HG03066 (cell line): ENCODE data around the gene ZC3H18.

Experiments
- ATAC-seq: cut with Tn5 transposase; IDR thresholded peaks from one replicate; pipeline ENCODE4 v1.9.1; 2021; ENCODE audit warnings: low read depth; ENCODE audit not compliant: unreplicated experiment

The ZC3H18 gene

DNA sequence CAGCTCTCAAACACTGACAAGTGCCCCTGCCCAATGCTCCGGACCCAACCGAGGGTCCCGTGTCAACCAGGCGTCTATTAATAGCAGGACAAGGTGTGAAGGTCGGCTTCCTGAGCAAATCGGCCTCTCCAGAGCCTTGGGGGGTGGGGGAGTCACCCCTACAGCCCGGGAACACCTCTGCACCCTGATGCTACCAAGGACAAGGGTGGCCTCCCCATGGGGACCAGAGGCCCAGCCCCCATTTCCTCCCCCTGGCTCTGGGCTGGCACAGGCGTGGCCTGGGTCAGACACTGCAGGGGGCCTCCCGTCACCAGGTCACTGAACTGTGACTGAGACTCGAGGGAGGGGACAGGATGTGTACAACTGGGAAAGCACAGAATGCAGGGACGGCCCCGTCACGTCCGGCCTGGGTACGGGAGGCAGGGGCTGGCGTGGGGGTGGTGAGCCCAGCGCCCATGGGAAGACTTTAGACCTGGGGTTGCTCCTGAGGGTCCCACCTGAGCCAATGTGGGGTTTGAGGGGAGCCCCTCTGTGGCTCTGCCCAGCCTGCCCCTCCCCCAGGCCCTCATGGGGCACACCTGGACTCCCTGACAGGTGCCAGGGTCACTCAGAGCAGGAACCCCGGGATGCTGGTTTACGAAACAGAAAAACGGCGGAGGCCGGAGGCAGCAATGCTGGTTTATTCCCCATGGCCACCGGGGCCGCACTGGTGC is 81.2 kb downstream of the ZC3H18 start:
- ATAC-seq, result peak; percentile 74

DNA sequence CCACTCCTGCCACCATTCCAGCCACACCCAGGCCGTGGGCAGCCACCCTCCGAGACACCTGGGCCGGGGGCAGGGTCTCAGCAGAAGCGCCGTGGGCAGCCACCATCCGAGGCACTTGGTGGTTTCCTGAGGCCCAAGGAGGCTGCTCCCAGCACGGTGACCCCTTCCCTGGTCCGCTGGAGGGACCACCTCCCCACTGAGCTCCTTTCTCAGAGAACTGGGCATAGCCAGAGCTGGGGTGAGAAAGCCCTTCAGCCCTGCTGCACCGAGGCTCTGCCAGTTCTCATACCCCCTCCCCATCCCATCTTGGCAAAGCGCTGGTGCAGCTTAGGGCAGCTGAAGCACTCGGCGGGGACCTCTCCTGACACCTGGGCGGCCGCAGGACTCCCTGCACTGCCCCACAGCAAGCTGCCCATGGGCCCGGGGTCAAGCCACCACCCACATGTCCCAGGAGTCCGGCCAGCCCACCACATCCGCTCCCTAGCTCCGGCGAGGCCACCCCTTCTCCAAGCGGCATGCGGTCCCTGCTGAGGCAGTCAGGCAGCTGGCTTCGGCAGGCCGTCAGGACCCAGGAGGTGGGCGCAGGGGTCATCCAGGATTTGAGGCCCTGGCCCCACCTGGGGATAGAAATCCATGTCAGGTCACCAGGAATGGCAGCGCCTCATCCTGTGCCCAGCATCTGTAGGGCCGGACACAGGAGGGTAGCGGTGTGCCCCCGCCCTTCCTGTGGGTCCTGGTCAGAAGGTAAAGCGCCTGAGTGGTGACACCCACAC is 82.0 kb downstream of the ZC3H18 start:
- no peak for ATAC-seq

DNA sequence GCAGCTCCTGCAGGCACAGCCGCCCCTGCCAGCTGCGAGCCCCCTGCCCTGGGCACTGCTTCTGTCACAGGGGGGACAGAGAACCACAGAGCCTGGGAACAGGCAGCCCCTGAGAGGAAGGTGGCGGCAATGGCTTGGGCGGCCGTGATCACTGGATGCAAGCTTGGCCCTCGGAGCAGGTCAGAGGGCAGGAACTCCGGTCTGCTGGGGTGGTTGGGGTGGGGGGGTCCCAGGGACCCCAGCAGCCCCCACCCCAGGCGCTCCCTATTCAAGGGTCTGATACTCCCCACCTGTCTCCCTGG is 82.5 kb downstream of the ZC3H18 start:
- no peak for ATAC-seq

DNA sequence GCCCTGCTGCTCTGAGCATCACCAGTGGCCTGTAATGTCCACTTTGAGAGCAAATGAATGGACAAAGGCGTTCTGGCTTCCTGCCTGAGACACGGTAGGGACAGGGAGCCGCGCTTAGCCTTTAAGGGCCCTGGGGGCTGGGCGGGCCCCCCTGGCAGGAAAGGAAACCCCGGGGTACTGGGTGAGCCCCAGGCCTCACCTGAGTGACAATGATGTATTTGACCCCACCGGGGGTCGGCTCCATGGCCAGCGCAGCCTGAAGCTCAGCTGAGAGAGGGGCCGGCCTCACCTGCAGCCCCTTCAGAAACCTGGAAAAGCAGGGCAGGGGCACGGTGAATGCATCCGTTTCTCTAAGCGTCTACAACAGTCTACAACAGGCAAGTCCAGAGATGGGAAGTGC is 82.9 kb downstream of the ZC3H18 start:
- ATAC-seq, result no peak

DNA sequence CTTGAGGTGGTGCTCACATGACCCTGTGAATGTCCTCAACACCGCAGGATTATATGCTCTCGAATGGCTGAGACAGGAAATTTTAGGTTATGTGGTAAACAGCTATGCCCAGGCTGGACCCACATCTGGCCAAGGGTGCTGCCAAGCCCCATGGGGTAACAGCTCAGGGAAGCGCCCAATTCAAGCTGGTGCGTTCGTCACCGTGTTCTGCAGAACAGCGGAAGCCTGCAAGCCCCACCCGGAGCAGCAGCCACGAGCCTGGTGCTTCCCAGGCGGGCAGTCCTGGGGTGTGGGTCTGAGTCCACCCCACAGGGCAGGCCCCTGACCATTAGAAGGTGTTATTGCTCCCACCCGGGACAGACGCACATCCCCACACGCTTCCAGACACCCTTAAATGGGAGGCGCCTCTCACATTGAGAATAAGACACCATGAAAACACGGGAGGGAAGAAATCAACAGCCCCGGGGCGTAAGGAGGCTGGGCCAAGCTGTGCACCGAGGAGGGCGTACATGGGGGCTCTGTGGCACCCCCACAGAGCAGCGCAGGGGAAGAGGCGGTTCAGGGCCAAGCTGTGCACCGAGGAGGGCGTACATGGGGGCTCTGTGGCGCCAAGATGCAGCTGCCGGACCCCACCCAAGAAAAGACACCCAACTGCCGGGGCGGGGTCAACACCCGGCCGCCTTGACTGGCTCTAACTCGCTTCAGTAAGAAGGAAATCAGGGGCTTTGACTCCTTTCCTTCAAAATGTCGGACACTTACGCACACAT is 83.6 kb downstream of the ZC3H18 start:
- no peak for ATAC-seq

DNA sequence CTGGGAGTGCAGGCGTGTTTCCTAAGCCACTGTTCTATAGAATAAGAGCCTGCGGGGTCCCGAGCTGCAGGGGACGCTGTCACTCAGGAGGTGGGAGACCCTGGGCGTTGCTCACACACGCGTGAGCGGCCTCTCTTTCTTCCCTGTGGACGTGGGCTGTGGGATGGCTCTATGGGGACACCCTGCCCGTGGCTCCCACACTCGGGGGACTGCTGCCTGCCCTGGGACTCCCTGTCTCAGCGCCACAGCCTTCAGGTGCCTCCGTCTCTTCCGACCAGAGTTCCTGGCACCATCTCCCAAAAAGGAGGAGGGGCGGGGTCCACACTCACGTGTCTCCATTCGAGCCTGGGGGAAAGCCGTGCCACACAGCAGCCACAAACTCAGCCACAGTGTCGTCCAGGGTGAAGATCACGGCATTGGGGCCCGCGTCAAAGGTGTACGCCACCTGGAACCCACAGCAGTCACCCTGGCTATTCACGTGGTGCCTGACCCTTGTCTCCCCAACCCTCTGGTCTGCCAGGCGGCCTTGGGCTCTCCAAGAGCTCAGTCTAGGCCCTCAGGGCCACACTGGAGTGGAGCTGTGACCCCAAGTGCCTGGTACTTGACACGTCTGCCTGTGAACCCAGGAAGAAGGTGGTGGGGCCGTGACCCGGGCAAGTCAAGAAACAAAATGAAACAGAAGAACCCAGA is 84.3 kb downstream of the ZC3H18 start:
- no peak for ATAC-seq

DNA sequence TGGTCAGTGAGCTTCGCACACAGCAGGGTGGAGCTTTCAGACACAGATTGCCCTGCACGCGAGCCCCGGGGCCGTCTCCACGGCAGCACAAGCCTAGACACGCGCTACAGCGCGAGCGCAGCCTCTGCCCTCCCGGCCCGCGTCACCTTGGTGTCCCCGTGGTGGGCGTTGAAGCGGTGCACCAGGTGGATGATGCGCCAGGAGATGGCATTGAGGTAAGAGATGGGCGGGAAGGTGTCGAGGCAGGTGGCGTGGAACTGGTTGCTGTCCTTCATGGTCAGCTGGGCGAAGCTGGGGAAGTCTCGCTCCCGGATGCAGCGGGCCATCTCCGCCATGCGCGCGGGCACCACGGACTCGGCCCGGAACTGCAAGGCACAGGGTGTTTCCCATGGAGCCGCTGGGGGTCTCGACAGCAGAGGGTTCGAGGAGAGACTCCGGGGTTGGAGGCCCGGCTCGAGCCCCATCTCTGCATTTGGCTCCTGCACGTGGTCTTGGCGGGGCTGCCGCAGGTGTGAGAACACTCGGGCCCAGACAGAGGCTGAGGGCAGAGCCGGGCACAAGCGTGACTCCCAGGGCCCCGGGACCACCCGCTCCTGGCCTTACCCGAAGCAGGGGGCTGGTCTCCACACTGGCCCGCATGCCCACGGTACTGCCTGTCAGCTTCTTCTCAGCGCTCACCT is 85.0 kb downstream of the ZC3H18 start:
- ATAC-seq, result no peak

DNA sequence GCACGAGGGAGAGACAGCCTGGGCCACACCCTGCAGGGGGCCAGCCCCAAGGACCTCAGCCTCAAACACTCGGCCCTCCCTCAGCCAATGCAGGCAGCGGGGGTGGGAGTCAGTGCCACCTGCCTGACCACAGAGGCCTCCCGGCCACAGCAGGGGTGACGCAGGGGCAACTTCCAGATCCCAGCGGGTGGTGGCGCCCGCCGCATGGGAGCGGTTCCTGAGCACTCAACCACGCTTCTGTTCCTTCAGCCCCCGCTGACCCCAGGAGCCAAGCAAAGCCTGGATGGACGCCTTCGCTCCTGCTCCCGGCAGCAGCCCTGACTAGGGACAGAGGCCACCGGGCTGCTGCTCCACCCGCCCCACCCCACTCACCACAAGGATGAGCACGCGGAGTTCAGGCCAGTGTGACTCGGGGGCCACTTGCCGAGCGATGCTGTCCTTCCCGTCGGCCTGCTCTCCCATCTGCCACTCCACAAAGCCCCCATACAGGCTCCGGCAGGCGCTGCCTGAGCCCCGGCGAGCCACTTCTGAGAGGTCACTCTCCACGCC is 85.6 kb downstream of the ZC3H18 start:
- ATAC-seq, result no peak

DNA sequence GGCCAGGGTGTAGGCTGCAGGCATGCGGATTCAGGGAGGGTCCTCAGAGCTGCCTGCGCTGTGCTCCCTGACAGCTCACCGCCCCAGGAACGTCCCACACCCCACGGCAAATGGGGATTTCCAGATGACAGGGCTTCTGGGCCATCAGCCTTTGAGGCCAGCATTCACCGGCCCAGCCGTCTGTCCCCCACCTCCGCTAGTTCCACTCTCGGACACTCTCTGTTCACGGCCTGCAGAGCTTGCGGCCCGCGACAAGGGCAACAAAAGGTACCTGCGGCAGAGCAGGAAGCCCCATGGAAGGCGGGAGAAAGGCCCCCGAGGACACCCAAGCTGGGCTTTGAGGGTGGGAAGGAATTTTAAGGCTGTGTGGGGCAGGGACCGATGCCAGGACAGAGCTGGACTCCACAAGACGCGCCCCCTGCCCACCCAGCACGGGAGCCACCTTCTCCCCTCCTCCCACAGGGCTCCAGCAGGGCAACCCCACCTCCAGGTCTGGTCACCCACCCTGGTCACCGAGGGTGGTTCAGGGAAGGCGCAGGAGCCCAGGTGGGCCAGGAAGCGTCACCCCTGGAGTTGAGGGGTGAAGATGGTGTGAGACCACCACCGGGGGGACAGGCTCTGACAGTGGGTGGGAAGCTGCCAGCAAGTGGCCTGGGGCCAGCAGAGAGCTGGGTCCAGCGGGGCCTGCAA is 86.2 kb downstream of the ZC3H18 start:
- no peak for ATAC-seq

DNA sequence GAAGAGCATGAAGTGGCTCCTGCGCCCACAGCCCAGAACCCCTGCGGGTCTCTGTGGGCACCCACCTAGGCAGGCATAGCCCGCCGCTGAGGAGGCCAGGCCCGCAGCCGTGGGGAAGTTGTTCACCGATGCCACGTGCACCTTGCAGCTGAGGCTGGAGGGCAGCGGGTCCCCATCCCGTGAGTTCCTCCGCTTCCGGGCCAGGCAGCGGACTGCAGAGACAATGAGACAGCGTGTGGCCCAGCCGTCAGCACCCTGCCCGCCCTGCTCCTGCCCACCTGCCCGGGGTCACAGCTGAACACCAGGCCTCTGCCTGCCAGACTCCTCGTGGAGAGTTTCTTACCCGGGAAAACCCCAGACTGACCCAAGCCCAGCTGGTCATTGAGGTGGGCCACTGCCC is 87.2 kb downstream of the ZC3H18 start:
- ATAC-seq, result no peak

DNA sequence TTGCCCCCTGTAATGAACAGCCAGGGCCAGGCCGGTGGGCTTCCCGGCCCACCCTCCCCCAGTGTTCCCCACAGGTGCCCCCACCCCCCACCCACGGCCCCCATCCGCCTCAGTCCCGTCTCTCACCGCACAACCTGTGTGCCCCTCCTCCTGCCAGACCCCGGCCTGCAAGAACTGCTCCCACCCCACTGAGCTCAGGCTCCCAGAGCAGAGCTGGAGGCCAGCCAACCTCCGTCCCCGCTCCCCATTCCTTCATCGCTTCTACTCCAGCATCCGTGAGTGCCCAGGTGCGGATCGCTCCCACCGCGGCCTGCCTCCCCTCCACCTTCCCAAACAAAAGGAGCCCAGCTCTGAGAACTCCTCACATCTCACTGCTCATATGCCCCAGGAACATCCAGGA is 88.5 kb downstream of the ZC3H18 start:
- ATAC-seq, result no peak

DNA sequence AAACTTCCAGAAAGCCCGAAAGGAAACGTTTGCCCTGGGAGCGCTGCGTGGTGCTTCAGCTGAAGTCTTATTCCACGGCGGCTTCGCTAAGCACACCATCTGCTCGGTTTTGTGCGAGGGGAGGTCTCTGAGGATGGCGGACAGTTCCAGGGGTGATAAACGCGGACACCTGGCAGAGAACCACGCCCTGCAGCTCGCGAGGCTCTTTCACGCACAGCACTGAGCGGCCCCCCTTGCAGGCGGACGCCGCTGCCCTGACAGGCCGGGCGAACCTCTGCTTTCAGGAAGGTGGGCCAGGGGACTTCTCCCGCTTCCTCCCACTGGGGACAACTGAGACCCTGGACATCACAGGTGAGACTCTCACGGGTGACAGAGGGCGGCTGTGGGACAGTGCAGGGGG is 89.0 kb downstream of the ZC3H18 start:
- ATAC-seq, result no peak

DNA sequence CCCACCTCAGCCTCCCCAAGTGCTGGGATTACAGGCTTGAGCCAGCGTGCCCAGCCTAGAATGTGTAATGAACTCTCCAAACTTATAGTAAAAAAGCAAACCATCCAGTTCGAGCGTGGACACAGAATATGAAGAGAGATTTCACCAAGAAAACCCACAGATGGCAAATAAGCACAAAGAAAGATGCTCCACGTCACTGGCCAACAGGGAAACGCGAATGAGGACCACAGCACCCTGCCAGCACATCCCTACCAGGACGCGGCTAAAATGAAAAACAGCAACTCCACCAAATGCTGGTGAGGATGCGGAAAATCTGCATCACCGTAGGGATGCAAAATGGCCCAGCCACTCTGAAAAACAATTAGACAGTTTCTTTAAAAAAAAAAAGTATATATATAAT is 91.3 kb downstream of the ZC3H18 start:
- ATAC-seq, result no peak

DNA sequence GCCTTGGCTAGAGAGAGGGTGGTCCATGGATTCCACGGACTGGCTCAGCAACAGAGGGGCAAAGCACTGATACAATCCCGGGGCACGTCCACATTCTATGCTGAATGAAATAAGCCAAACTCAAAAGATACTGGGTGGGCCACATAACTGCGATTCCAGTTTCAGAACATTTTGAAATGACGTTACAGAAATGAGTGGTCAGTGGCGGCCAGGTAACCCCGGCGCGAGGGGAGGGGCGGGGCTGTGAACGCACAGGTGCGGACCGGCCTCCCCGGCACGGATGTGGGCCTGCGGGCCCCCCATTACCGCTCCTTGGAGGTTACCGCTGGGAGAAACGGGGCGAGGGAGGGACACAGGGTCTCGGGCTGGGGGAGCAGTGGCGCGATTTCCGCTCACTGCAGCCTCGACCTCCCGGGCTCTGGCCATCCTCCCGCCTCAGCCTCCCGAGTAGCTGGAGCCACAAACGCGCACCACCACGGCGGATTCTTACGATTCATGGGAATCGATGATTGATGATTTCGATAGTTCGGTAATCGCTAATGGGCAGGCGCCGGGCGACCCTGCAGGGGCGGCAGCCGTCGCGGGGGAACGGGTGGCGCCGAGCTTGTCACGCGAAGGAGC is 92.1 kb downstream of the ZC3H18 start:
- ATAC-seq, result no peak

DNA sequence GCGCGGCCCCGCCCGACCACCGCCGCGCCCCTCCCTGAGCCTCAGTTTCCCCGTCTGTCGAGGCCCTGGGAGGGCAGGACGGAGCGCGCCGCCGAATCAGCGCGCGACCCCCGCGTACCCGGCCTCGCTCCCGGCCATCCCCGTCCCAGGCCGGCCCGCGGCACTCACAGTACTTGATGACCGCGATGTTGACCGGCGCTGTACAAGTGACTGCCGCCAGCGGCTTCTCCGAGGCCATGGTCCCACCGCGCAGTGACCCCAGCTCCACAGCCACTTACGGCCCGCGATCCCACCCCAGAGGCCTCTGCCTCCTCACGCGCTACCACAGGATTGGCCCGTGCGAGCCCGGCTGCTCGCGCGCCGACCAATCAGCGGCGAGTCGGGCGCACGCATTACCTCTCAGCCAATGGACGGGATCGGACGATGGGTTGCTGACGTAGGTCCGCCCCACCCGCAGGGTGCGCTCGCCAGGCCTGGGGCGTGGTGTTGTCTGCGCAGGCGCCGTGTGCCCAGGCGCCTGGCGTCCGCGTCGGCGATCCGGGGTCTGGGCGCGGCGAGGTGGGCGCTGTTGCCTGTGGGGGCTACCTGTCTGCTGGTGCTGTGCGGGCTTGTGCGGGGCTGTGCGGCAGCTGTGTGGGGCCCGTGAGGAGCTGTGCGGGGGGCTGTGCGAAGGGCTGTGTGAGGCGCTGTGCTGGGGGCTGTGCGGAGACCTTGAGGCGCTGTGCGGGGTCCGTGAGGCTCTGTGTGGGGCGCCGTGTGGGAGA is 92.8 kb downstream of the ZC3H18 start, which contains the start of gene MVD:
Gene MVD, minus strand, starts transcription at position 249 of the 764 bp plus-strand sequence. Its CDS starts 11 bp downstream, at position 238.
- peak; percentile 95 for ATAC-seq

DNA sequence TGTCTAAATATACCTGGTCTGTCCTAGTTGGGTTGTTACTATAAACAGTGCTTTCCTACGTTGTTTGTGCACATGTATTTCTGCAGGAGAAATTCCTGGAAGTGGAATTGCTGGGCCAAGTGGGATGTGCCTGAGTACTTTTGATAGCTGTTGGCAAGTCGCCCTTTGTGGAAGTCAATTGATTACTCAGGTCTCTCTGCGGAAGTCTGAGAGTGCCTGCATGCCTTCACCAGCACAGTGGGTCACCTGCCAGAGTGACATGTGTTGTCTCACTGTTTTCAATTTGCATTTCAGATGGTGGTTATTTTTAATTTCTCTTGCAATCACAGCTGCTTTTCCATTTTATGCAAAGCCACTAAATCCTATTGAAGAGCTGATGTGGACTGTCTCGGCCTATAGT is 94.9 kb downstream of the ZC3H18 start:
- no peak for ATAC-seq

DNA sequence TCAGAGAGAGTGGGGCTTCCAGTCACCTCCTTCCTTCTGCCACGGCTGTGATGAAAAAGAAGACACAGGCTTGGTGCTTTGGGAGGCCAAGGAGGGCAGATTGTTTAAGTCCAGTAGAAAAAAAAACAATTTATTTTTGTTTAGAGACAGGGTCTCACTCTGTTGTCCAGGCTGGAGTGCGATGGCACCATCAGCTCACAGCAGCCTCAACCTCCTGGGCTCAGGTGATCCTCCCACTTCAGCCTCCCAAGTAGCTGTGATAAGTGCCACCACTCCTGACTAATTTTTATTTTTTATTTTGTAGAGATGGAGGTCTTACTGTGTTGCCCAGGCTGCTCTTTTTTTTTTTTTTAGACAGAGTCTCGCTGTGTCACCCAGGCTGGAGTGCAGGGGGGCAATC is 95.4 kb downstream of the ZC3H18 start:
- ATAC-seq, result no peak

DNA sequence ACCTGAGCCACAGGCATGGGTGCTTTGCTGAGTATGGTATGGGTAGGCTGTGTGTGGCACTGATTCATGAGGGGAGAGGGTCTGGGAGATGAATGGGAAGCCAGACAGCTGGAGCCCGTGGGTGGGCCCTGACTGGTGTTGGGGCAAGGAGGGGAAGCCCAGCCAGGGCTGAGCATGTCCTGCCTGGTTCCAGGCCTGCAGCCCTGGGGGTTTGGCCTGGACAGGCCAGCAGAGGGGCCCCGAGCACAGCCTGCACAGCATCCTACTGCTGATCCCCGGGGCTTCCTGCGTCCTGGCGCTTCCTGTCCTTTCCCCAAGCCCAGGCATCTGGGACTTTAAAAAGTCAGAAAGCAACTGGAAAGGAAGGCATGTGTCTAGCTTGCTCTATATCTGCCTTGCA is 97.3 kb downstream of the ZC3H18 start:
- ATAC-seq, result no peak
